Fibroblast of villous mesenchyme (primary cell): Measurements from ENCODE around the gene CCDC12. TPM values are rescaled to one million over a fixed set of nuclear protein-coding genes. Genes with fewer than 3 reads are reported as not detected.

Experiments used
- DNase-seq: peaks from one replicate; pipeline ENCODE4 v3.0.0-alpha.2; 2010; ENCODE audit warnings: low read depth
- H3K4me3 ChIP-seq: 2 replicates; pipeline ENCODE4 v1.5.1; 2011; ENCODE audit warnings: low read depth, mild to moderate bottlenecking, low read length
- total RNA-seq: library from RNA; depleted of rRNA; stranded (reverse); fragments of >200 nt; gene quantifications from 2 replicates; pipeline ENCODE4 v1.2.3, GENCODE V29; 2012
- TF ChIP-seq, protein P1 (sequence below): IDR thresholded peaks from 2 replicates; pipeline ENCODE4 v1.5.1; 2012; ENCODE audit warnings: low read depth, mild to moderate bottlenecking, low read length; ENCODE audit not compliant: insufficient read depth

CCDC12 gene
- total RNA-seq, 1 donor = 18.6 TPM

DNA sequence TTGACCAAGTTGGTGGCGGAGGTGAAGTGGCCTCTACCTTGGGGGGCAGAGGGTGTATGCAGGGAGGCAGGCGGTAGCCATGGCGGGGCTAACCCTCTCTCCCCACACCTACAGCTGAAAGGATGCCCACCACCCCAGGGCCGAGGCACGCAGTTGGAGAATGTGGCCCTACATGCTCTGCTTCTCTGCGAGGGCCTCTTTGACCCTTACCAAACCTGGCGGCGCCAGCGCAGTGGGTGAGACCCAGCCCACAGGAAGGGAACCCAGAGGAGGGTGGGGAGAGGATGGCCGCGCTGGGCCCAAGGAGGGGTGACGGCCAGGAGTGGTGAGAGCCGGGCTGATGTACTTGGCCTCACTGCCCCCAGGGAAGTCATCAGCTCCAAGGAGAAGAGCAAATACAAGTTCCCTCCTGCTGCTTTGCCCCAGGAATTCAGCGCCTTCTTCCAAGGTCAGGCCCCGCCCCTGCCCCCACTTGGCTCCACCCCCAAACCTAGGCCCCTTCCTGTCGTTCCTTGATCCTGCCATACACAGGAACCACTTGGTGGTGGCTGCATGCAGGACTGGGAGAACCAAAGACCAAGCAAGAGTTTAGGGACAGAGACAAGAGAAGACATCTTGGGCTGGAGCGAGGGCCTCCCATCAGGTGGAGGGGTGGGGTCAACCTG is 12.7 kb upstream of the CCDC12 start:
- H3K4me3 ChIP-seq = no peak overlapping the region
- TF ChIP-seq, protein P1, sequence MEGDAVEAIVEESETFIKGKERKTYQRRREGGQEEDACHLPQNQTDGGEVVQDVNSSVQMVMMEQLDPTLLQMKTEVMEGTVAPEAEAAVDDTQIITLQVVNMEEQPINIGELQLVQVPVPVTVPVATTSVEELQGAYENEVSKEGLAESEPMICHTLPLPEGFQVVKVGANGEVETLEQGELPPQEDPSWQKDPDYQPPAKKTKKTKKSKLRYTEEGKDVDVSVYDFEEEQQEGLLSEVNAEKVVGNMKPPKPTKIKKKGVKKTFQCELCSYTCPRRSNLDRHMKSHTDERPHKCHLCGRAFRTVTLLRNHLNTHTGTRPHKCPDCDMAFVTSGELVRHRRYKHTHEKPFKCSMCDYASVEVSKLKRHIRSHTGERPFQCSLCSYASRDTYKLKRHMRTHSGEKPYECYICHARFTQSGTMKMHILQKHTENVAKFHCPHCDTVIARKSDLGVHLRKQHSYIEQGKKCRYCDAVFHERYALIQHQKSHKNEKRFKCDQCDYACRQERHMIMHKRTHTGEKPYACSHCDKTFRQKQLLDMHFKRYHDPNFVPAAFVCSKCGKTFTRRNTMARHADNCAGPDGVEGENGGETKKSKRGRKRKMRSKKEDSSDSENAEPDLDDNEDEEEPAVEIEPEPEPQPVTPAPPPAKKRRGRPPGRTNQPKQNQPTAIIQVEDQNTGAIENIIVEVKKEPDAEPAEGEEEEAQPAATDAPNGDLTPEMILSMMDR = no peak
- DNase-seq = no peak

DNA sequence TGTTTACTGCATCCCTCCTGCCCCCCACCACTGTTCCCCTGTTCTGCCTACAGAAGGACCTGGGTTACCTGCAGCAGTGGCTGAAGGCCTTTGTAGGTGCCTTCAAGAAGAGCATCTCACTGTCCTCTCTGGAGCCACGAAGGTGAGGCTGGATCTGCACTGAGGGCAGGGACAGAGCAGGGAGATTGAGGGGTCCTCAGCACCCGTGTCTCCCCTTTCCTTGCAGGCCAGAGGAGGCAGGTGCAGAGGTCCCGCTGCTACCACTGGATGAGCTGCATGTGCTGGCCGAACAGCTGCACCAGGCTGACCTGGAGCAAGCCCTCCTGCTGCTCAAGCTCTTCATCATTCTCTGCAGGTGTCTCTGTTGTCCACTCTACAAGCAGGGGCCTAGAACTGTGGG is 12.1 kb upstream of the CCDC12 start:
- TF ChIP-seq, protein P1 = no peak
- H3K4me3 ChIP-seq = no peak overlapping the region
- DNase-seq = no peak

DNA sequence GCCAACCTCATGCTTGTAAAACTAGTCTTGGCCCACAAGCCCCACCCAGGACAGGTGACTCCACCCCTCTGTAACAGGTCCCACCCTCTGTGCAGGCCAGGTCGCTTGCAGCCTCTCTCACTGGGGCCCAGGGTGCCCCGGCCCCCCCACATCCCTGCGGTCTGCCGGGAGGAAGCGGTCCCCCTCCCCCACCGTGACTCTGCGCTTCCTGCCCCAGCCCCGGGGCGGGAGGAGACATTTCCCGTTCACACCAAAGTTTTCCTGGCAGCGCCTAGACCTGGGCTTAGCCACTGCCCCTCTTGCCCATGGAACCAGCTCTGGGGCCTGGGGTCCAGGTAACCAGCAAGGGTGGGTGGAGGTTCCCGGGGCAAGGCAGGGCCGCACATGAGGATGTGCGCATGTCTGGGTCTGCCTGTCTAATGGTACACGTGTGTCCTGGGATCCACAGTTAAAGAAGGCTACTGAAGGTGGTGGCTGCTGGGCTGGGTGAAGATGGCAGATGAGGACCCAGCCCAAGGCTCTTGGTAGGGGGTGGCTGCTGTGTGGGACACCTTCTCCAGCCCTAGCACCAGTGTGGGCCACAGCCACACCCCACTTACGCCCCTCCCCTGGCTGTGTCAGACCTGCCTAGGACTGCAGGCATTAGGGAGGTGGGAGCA is 11.3 kb upstream of the CCDC12 start:
- TF ChIP-seq, protein P1 = no peak
- peak; percentile 33 for DNase-seq

DNA sequence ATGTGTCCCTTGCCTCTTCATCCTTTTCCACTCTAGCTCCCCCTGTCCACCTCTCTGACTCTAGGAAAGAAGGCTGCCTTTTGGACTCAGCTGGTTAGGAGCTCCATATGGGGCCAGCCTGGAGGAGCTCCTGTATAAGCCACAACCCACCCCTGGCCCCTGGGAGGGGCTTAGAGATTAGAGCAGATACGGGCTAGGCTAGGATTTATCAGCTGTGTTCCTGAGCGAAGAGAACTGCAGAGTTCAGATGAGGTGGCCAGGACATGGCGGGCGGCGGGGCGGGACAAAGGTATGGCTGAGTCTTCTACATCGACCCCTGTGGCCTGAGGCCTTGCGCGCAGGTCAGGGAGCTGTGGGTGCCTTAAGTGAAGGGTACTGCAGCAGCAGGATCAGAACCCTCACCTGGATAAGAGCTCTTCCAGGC is 10.8 kb upstream of the CCDC12 start:
- DNase-seq = peak; percentile 77
- TF ChIP-seq, protein P1 = no peak
- no peak overlapping the region for H3K4me3 ChIP-seq

More for the DNA sequence above, 11.3 kb upstream of the CCDC12 start:
- no peak overlapping the region for H3K4me3 ChIP-seq

DNA sequence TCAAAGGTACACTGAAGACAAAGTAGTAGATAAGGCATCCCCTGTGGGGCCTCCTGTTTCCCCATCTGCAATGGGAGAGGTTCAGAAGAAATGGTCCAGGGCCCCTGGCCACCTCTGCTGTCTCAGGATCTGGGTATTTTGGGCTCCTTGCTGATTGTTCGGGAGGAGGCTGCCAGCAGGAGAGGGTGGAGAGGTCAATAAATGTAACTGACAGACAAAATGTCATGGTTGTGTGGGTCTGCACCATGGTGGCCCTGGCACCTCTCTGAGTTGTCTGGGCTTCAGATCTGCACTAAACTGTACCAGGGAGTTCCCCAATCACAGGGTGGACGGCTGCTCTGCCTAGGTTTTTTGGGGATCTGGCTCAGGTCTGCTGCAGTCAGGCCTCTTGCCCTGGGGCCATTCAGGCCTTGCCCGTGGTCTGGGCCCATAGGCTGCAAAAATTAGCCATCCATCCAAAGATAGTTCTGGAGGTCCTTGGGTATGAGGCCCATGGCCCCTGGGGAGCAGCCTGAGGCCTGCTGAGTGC is 10.3 kb upstream of the CCDC12 start:
- DNase-seq = no peak
- no peak overlapping the region for H3K4me3 ChIP-seq
- TF ChIP-seq, protein P1 = no peak

DNA sequence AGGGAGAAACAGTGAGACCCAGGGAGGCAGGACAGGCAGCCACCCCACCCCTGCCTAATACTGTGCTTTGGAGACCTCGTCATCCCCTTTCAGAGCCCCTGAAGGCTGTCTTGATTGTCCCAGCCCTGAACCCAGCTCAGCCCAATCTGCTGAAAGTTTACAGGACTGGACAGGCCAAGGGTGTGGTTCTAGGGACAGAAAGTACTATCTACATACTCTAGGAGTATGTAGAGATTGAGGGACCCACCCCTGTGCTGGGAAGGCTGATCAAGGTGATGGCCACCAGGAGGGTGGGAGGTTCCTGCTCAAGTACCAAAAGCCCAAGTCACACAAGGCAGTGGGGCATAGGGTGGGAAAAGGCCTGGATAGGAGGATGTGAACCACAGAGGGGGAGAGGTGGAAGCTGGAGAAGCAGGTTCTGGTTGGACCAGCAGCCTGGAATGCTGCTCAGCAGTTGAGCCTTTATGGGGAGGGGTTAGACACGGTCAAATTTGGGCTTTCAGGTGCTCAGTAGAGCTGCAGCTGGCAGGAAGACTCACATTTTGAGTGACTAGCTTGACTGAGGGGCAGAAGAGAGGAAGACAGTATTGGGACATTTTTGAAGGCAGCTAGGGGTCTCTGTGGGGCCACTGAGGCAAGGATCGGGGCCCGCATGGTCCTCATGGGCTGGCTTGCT is 9.6 kb upstream of the CCDC12 start:
- no peak for DNase-seq
- TF ChIP-seq, protein P1 = no peak
- H3K4me3 ChIP-seq = no peak overlapping the region
